Measurements from ENCODE around the gene RNU11.
"Not testable (repeated sequence)": the region's sequence is repeated elsewhere in the genome, so short reads cannot be mapped to it uniquely, and the experiment has no call there.

DNA sequence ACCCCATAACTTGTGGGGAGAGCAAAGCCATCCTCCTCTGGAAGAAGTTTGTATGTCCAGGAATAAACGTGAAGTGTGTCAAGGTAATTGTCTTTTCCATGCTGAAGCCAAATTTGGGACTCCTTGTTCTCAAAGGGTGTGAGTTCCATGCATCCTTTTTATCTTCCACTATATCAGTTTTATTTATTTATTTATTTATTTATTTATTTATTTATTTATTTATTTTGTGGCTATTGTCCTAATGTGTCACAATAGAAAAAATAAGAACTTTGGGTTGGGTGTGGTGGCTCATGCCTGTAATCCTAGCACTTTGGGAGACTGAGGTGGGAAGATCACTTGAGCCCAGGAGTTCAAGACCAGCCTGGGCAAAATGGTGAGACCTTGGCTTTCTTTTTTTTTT, 43.2 kb downstream of the RNU11 start:
- TF ChIP-seq, protein P1, sequence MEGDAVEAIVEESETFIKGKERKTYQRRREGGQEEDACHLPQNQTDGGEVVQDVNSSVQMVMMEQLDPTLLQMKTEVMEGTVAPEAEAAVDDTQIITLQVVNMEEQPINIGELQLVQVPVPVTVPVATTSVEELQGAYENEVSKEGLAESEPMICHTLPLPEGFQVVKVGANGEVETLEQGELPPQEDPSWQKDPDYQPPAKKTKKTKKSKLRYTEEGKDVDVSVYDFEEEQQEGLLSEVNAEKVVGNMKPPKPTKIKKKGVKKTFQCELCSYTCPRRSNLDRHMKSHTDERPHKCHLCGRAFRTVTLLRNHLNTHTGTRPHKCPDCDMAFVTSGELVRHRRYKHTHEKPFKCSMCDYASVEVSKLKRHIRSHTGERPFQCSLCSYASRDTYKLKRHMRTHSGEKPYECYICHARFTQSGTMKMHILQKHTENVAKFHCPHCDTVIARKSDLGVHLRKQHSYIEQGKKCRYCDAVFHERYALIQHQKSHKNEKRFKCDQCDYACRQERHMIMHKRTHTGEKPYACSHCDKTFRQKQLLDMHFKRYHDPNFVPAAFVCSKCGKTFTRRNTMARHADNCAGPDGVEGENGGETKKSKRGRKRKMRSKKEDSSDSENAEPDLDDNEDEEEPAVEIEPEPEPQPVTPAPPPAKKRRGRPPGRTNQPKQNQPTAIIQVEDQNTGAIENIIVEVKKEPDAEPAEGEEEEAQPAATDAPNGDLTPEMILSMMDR (IDR thresholded peaks at IDR 0.05; ENCODE audit: poor library complexity) = not testable (repeated sequence)
- TF ChIP-seq EZH2phosphoT487 (IDR thresholded peaks at IDR 0.05; ENCODE audit: low read depth, severe bottlenecking, unreplicated experiment) = not testable (repeated sequence)
